ENCODE data around the gene KIF21B.

The KIF21B gene

GRCh38 chr1:201023517-201023902, at the start of gene KIF21B:
Gene KIF21B, minus strand, starts transcription at chr1:201023714. Its CDS starts 331 bp downstream, at chr1:201023383.
- DNase-seq = peak; percentile 94

GRCh38 chr1:201072922-201073321, 49.4 kb upstream of the KIF21B start:
- no peak for DNase-seq

- DNase-seq = no peak
These were observed 48.6 kb upstream of the KIF21B start for GRCh38 chr1:201072149-201072548.

GRCh38 chr1:201069636-201070035, 46.1 kb upstream of the KIF21B start:
- DNase-seq = no peak

- DNase-seq = no peak
These were observed 45.5 kb upstream of the KIF21B start for GRCh38 chr1:201068976-201069375.

- DNase-seq = no peak
These were observed 43.5 kb upstream of the KIF21B start for GRCh38 chr1:201066986-201067385.

GRCh38 chr1:201065686-201066085, 42.2 kb upstream of the KIF21B start:
- DNase-seq = no peak

- no peak for DNase-seq
These were observed 41.3 kb upstream of the KIF21B start for GRCh38 chr1:201064806-201065205.

GRCh38 chr1:201063145-201063544, 39.6 kb upstream of the KIF21B start:
- DNase-seq = no peak

GRCh38 chr1:201062511-201063091, 39.1 kb upstream of the KIF21B start:
- DNase-seq = no peak

- no peak for DNase-seq
These were observed 38.4 kb upstream of the KIF21B start for GRCh38 chr1:201061886-201062285.

- DNase-seq = no peak
These were observed 37.5 kb upstream of the KIF21B start for GRCh38 chr1:201061049-201061448.

GRCh38 chr1:201060586-201060985, 37.1 kb upstream of the KIF21B start:
- DNase-seq = no peak

- no peak for DNase-seq
These were observed 36.5 kb upstream of the KIF21B start for GRCh38 chr1:201059871-201060555.

GRCh38 chr1:201059401-201059800, 35.9 kb upstream of the KIF21B start:
- no peak for DNase-seq

GRCh38 chr1:201054091-201054543, 30.6 kb upstream of the KIF21B start:
- DNase-seq = no peak

- DNase-seq = no peak
These were observed 29.8 kb upstream of the KIF21B start for GRCh38 chr1:201053155-201053860.

GRCh38 chr1:201051399-201051798, 27.9 kb upstream of the KIF21B start:
- DNase-seq = no peak

- DNase-seq = no peak
These were observed 27.2 kb upstream of the KIF21B start for GRCh38 chr1:201050515-201051277.

GRCh38 chr1:201049248-201049831, 25.8 kb upstream of the KIF21B start:
- no peak for DNase-seq

GRCh38 chr1:201048521-201048920, 25.0 kb upstream of the KIF21B start:
- DNase-seq = no peak

- no peak for DNase-seq
These were observed 20.6 kb upstream of the KIF21B start for GRCh38 chr1:201044119-201044518.
